Measurements from ENCODE around the gene ERC2.

DNA sequence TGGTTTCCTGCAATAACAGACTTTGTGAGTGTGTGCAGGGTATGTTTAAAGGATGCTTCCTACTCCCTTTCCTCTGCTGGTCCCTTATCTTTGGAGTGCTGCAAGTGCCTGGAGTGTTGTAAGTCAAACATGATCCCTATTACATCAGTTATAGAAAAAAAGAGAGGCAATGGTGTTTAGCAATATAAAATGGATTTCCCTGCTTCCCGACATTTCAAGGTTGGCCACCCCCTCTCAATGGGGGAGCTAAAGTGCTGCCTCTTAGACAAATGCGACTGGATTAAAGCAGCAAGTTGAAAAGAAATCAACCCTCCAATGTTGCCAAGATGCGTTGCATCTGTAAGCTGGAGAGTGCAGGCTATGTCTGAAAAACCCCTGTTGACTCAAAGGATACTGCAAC lies 778.1 kb downstream of the ERC2 start:
- TF ChIP-seq, protein P1, sequence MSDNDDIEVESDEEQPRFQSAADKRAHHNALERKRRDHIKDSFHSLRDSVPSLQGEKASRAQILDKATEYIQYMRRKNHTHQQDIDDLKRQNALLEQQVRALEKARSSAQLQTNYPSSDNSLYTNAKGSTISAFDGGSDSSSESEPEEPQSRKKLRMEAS (IDR thresholded peaks at IDR 0.05), result no peak
- TF ChIP-seq YY1 (IDR thresholded peaks at IDR 0.05; ENCODE audit: low read depth) (no peak), FOXM1 (IDR thresholded peaks at IDR 0.05; ENCODE audit: borderline replicate concordance, low read depth) (no peak), TAF1 (IDR thresholded peaks at IDR 0.05; ENCODE audit: low read depth) (no peak), ZBTB7A (IDR thresholded peaks at IDR 0.05; ENCODE audit: low read depth) (no peak), EP300 (IDR thresholded peaks at IDR 0.05; ENCODE audit: borderline replicate concordance) (no peak), NFIC (IDR thresholded peaks at IDR 0.05) (no peak), CEBPB (IDR thresholded peaks at IDR 0.05) (no peak), RAD21 (IDR thresholded peaks at IDR 0.05; ENCODE audit: low read depth) (no peak), TCF12 (IDR thresholded peaks at IDR 0.05; ENCODE audit: low read depth) (no peak), CREB1 (IDR thresholded peaks at IDR 0.05; ENCODE audit: low read depth) (no peak), EGR1 (IDR thresholded peaks at IDR 0.05) (no peak)
- TF ChIP-seq, protein P2, sequence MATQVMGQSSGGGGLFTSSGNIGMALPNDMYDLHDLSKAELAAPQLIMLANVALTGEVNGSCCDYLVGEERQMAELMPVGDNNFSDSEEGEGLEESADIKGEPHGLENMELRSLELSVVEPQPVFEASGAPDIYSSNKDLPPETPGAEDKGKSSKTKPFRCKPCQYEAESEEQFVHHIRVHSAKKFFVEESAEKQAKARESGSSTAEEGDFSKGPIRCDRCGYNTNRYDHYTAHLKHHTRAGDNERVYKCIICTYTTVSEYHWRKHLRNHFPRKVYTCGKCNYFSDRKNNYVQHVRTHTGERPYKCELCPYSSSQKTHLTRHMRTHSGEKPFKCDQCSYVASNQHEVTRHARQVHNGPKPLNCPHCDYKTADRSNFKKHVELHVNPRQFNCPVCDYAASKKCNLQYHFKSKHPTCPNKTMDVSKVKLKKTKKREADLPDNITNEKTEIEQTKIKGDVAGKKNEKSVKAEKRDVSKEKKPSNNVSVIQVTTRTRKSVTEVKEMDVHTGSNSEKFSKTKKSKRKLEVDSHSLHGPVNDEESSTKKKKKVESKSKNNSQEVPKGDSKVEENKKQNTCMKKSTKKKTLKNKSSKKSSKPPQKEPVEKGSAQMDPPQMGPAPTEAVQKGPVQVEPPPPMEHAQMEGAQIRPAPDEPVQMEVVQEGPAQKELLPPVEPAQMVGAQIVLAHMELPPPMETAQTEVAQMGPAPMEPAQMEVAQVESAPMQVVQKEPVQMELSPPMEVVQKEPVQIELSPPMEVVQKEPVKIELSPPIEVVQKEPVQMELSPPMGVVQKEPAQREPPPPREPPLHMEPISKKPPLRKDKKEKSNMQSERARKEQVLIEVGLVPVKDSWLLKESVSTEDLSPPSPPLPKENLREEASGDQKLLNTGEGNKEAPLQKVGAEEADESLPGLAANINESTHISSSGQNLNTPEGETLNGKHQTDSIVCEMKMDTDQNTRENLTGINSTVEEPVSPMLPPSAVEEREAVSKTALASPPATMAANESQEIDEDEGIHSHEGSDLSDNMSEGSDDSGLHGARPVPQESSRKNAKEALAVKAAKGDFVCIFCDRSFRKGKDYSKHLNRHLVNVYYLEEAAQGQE (IDR thresholded peaks at IDR 0.05; ENCODE audit: low read depth), result no peak

Measured in Ishikawa (cell line).